Psoas muscle (tissue), 8 donors: Measurements from ENCODE around the gene NKX6-1. TPM values are rescaled to one million over a fixed set of nuclear protein-coding genes. Genes with fewer than 3 reads are reported as not detected.

Experiments
- ATAC-seq, 4 donors: fragments of 200-7000 bp; cut with Tn5 transposase; one replicate each; pipeline ENCODE4 v1.9.1; 2020; ENCODE audit warnings: moderate library complexity in 3 of 4, mild to moderate bottlenecking in 2 of 4
- DNase-seq, 2 donors: peaks; one replicate each; pipeline ENCODE4 v3.0.0-alpha.2; 2020
- H3K27ac ChIP-seq: fragments of 200-600 bp; one replicate; pipeline ENCODE4 v1.8.0; 2022
- H3K27me3 ChIP-seq, 3 donors: fragments of 200-600 bp in 1 of 3; one replicate each; pipeline versions ENCODE4 v1.6.1 to v1.8.0; 2013 to 2022; ENCODE audit warnings: low read length in 2 of 3, mild to moderate bottlenecking in 2 of 3, moderate library complexity in 1 of 3; ENCODE audit not compliant: insufficient read depth in 3 of 3
- H3K36me3 ChIP-seq, 2 donors: fragments of 200-600 bp in 1 of 2; one replicate each; pipeline versions ENCODE4 v1.6.1 to v1.8.0; 2013 to 2022; ENCODE audit warnings: low read depth in 1 of 2, mild to moderate bottlenecking in 1 of 2, moderate library complexity in 1 of 2; ENCODE audit not compliant: insufficient read depth in 1 of 2
- H3K4me1 ChIP-seq: fragments of 200-600 bp; one replicate; pipeline ENCODE4 v1.8.0; 2022
- H3K4me3 ChIP-seq: fragments of 200-600 bp; one replicate; pipeline ENCODE4 v1.8.0; 2022; ENCODE audit warnings: mild to moderate bottlenecking
- H3K9me3 ChIP-seq: fragments of 200-600 bp; one replicate; pipeline ENCODE4 v1.8.0; 2022
- CTCF ChIP-seq: fragments of 200-600 bp; IDR thresholded peaks from one replicate; pipeline ENCODE4 v1.8.0; 2022; ENCODE audit warnings: antibody characterized with exemption
- WGBS, 3 donors: extraction: QIAGEN DNeasy Blood & Tissue Kit; methylation state at CpG; one replicate each; pipeline versions ENCODE4 v1.1.6 to v1.1.7; 2013; 5-methylcytosine and 5-hydroxymethylcytosine counted together
- intact Hi-C, 2 donors: fragments of 100-400 bp; cut with DNase I; formaldehyde crosslinking; loops; one replicate each; pipeline versions ENCODE4 v1.11.0 to v1.14.2; 2022
- polyA plus RNA-seq, 3 donors: library from polyadenylated mRNA; stranded (reverse); fragments of 200-250 nt; gene quantifications; one replicate each; pipeline ENCODE4 v1.2.3, GENCODE V29; 2013
- total RNA-seq, 4 donors: library from RNA; stranded (reverse); fragmentation: NEBNext Ultra II Directional in 2 of 4; extraction: Animal tissue kit (Norgen Biotek cat#: 25700) in 2 of 4; gene quantifications; one replicate each; pipeline versions ENCODE4 v1.2.1 to v1.2.4, GENCODE V29; 2021 to 2023
- donor health status: healthy with polysubstance abuse.
- donor health status: DM: no; HTN: no; CAD: no; lungs with moderate emphysema.
- donor health status: Bipolar disorder and iron deficiency.
- donor health status: healthy.
- donor health status: DM: yes; HTN: yes; CAD: no.
- donor health status: DM: no; HTN: no; CAD: no.
- donor health status: DM: no; HTN: no; CAD: no.
- donor health status: DM: yes; HTN: yes; CAD: no.

The NKX6-1 gene
- total and polyA plus RNA-seq, 7 donors: 0.28 to 0.58 TPM; not detected in 5

GRCh38 chr4:84504821-84505220 lies 5.7 kb upstream of the NKX6-1 start:
- Histone ChIP-seq H3K36me3 (no peaks in the 10 kb centered on the region), H3K27me3 (peaks cover 13 to 87% (median 21%) of the 10 kb centered on the region in 3 donors), H3K9me3 (no peaks in the 10 kb centered on the region), H3K4me1 (no peaks in the 10 kb centered on the region), H3K27ac (no peak overlapping the region), H3K4me3 (no peak overlapping the region)
- 90 to 93% (median 92%) methylated on average over 2 of the region's 2 CpGs for WGBS, 3 donors
- DNase-seq: no peak
- no peak for TF ChIP-seq CTCF
- ATAC-seq: no peak
- intact Hi-C loops: loop anchor here (10.0 kb wide), 2 partner anchors 730 to 860 kb away; no protein-coding TSS in a partner anchor

DNA sequence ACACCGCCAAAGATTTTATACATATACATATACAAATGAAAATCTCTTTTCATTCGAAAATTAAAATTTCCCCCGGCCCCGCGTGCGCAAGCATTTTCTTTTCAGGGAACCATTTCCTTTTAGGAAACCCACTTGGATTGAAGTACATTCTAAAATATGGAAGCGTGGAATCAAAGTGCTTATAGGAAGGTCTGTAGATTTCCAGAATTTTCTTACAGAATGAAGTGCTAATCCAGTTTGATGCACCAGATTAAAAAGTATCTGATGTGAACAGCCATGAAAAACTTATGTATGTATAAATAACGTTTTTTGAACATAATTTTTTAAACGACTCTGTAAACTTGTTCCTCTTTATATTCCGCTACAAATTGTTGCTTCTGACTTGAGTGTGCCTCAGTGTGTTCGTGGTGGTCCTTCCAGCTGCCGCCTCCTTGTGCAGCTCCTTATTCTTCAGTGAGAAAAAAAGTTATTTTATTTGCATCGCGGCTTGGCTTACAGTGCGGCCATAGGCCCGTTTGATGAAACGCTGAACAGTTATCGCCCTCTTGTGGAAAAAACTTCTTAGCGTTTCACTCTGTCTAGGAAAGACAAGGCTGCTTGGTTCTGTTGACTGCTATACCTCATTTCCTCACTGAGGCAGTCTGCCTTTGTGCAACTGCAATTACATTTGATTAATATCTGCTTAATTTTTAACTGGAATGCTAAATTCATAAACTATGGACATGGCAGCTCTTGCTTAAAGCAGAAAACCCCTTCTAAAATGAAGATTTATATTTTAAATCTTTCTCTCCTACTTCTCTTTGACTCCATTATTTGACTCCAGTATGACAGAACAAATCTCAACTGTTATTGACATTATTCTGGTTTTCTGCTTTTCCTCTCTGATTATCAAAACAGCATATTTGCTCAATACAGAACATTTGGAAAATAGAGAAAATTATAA lies 4.7 kb upstream of the NKX6-1 start:
- H3K27ac ChIP-seq: no peak overlapping the region
- peaks cover 7 to 89% (median 31%) of the 10 kb centered on the region in 3 donors for H3K27me3 ChIP-seq
- no peaks in the 10 kb centered on the region for H3K9me3 ChIP-seq
- ATAC-seq: peak; percentile 55 to 65 (median 56)
- H3K4me1 ChIP-seq: peaks cover 3% of the 10 kb centered on the region
- intact Hi-C loops: loop anchor here (10.0 kb wide), 2 partner anchors 729 to 859 kb away; no protein-coding TSS in a partner anchor
- TF ChIP-seq CTCF: peak; percentile 63
- WGBS, 3 donors: 15 to 20% (median 16%) methylated on average over 19 of the region's 19 CpGs
- H3K4me3 ChIP-seq: no peak overlapping the region
- no peaks in the 10 kb centered on the region for H3K36me3 ChIP-seq
- DNase-seq: no peak

DNA sequence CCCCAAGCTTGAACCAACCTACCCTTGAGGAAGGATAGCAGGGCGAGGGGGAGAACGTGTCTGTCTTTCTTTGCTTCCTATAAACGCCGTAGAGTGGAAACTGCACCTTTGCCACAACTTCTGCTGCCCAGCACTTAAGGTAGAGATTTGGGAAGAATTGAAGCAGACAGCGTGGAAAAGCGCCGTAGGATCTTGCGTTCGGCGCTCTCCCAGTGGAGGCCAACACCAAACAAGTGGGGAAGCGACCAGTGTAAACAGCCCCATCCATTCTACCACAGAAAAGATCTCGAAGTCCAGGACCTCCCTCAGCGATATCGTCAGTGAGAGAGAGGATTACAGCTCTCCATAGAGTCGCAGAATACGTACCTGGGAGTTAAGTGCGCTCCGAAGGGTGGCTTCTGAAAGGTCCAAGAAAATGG lies 3.9 kb upstream of the NKX6-1 start:
- DNase-seq (no peak), ATAC-seq (no peak)
- Histone ChIP-seq H3K9me3 (no peaks in the 10 kb centered on the region), H3K4me1 (peaks cover 11% of the 10 kb centered on the region), H3K27me3 (peaks cover 7 to 90% (median 39%) of the 10 kb centered on the region in 3 donors), H3K27ac (no peak overlapping the region), H3K36me3 (no peaks in the 10 kb centered on the region), H3K4me3 (no peak overlapping the region)
- intact Hi-C loops: loop anchor here (10.0 kb wide), 2 partner anchors 728 to 858 kb away; no protein-coding TSS in a partner anchor
- no peak for TF ChIP-seq CTCF
- WGBS, 3 donors: 18 to 32% (median 29%) methylated on average over 18 of the region's 18 CpGs

GRCh38 chr4:84502333-84502954 lies 3.4 kb upstream of the NKX6-1 start:
- WGBS, 3 donors: 19 to 26% (median 24%) methylated on average over 14 of the region's 14 CpGs

More at GRCh38 chr4:84502333-84502954, 3.4 kb upstream of the NKX6-1 start:
- Histone ChIP-seq H3K9me3 (no peaks in the 10 kb centered on the region), H3K4me1 (peaks cover 12% of the 10 kb centered on the region), H3K27me3 (peaks cover 7 to 90% (median 44%) of the 10 kb centered on the region in 3 donors), H3K4me3 (no peak overlapping the region), H3K27ac (no peak overlapping the region), H3K36me3 (no peaks in the 10 kb centered on the region)
- ATAC-seq (no peak), DNase-seq (no peak)
- TF ChIP-seq CTCF: no peak
- intact Hi-C loops: loop anchor here (10.0 kb wide), 2 partner anchors 728 to 858 kb away; no protein-coding TSS in a partner anchor
